ENCODE data around the gene ADAMTS9.

- TF ChIP-seq, protein P1, sequence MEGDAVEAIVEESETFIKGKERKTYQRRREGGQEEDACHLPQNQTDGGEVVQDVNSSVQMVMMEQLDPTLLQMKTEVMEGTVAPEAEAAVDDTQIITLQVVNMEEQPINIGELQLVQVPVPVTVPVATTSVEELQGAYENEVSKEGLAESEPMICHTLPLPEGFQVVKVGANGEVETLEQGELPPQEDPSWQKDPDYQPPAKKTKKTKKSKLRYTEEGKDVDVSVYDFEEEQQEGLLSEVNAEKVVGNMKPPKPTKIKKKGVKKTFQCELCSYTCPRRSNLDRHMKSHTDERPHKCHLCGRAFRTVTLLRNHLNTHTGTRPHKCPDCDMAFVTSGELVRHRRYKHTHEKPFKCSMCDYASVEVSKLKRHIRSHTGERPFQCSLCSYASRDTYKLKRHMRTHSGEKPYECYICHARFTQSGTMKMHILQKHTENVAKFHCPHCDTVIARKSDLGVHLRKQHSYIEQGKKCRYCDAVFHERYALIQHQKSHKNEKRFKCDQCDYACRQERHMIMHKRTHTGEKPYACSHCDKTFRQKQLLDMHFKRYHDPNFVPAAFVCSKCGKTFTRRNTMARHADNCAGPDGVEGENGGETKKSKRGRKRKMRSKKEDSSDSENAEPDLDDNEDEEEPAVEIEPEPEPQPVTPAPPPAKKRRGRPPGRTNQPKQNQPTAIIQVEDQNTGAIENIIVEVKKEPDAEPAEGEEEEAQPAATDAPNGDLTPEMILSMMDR (IDR thresholded peaks at IDR 0.05): no peak
- TF ChIP-seq POLR2A (IDR thresholded peaks at IDR 0.05): no peak
Observed at GRCh38 chr3:64539451-64540196, 148.2 kb downstream of the ADAMTS9 start.

Data from testis (tissue), 2 donors.